ENCODE results near the gene CACNA1G.

The CACNA1G gene

GRCh38 chr17:50636804-50637195 is 76.3 kb downstream of the CACNA1G start:
- DNase-seq (ENCODE audit: low read depth), result no peak
- no peak overlapping the region for H3K4me3 ChIP-seq (ENCODE audit: low read depth, low read length)
- TF ChIP-seq, protein P1, sequence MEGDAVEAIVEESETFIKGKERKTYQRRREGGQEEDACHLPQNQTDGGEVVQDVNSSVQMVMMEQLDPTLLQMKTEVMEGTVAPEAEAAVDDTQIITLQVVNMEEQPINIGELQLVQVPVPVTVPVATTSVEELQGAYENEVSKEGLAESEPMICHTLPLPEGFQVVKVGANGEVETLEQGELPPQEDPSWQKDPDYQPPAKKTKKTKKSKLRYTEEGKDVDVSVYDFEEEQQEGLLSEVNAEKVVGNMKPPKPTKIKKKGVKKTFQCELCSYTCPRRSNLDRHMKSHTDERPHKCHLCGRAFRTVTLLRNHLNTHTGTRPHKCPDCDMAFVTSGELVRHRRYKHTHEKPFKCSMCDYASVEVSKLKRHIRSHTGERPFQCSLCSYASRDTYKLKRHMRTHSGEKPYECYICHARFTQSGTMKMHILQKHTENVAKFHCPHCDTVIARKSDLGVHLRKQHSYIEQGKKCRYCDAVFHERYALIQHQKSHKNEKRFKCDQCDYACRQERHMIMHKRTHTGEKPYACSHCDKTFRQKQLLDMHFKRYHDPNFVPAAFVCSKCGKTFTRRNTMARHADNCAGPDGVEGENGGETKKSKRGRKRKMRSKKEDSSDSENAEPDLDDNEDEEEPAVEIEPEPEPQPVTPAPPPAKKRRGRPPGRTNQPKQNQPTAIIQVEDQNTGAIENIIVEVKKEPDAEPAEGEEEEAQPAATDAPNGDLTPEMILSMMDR (IDR thresholded peaks at IDR 0.05; ENCODE audit: low read depth, low read length), result no peak
- no peak for TF ChIP-seq MYC (IDR thresholded peaks at IDR 0.05; ENCODE audit: low read depth, low read length)
- no peak for TF ChIP-seq POLR2A (IDR thresholded peaks at IDR 0.05; ENCODE audit: extremely low read depth, insufficient read length)
- no peak for TF ChIP-seq MAX (IDR thresholded peaks at IDR 0.05; ENCODE audit: low read depth, low read length)

- H3K4me3 ChIP-seq (ENCODE audit: low read depth, low read length), result no peak overlapping the region
These were observed 77.5 kb downstream of the CACNA1G start for GRCh38 chr17:50637829-50638605.

DNA sequence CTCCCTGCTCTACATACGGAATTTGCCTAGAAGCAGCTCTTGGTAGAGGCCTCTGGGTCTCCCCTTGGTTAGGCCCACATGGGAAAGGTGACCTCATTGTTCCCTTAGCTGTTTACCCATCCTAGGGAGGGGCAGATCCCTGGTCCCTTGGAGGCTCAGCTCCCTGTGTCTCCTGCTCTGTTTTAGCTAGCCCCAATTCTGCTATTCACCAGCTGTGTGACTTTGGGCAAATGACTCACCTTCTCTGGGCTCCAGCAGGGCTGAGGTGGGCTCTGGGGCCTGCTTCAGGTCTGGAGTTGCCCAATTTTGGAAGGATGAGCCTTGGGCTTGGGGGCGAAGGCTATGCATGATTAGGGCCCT is 78.1 kb downstream of the CACNA1G start:
- H3K4me3 ChIP-seq (ENCODE audit: low read depth, low read length), result no peak overlapping the region
- TF ChIP-seq MAX (IDR thresholded peaks at IDR 0.05; ENCODE audit: low read depth, low read length), result no peak
- TF ChIP-seq MYC (IDR thresholded peaks at IDR 0.05; ENCODE audit: low read depth, low read length), result no peak
- TF ChIP-seq, protein P1 (IDR thresholded peaks at IDR 0.05; ENCODE audit: low read depth, low read length), result no peak
- no peak for TF ChIP-seq POLR2A (IDR thresholded peaks at IDR 0.05; ENCODE audit: extremely low read depth, insufficient read length)
- no peak for DNase-seq (ENCODE audit: low read depth)

More at GRCh38 chr17:50637829-50638605, 77.5 kb downstream of the CACNA1G start:
- DNase-seq (ENCODE audit: low read depth), result no peak
- TF ChIP-seq, protein P1 (IDR thresholded peaks at IDR 0.05; ENCODE audit: low read depth, low read length), result no peak
- no peak for TF ChIP-seq MAX (IDR thresholded peaks at IDR 0.05; ENCODE audit: low read depth, low read length)
- TF ChIP-seq POLR2A (IDR thresholded peaks at IDR 0.05; ENCODE audit: extremely low read depth, insufficient read length), result no peak
- TF ChIP-seq MYC (IDR thresholded peaks at IDR 0.05; ENCODE audit: low read depth, low read length), result no peak

GRCh38 chr17:50638966-50639713 is 78.6 kb downstream of the CACNA1G start:
- DNase-seq (ENCODE audit: low read depth), result peak; percentile 33
- H3K4me3 ChIP-seq (ENCODE audit: low read depth, low read length), result no peak overlapping the region
- TF ChIP-seq MAX (IDR thresholded peaks at IDR 0.05; ENCODE audit: low read depth, low read length) (no peak), POLR2A (IDR thresholded peaks at IDR 0.05; ENCODE audit: extremely low read depth, insufficient read length) (no peak), MYC (IDR thresholded peaks at IDR 0.05; ENCODE audit: low read depth, low read length) (no peak)
- TF ChIP-seq, protein P1 (IDR thresholded peaks at IDR 0.05; ENCODE audit: low read depth, low read length), result no peak

- no peak overlapping the region for H3K4me3 ChIP-seq (ENCODE audit: low read depth, low read length)
- DNase-seq (ENCODE audit: low read depth), result peak; percentile 39
- no peak for TF ChIP-seq POLR2A (IDR thresholded peaks at IDR 0.05; ENCODE audit: extremely low read depth, insufficient read length)
- TF ChIP-seq, protein P1 (IDR thresholded peaks at IDR 0.05; ENCODE audit: low read depth, low read length), result no peak
- TF ChIP-seq MYC (IDR thresholded peaks at IDR 0.05; ENCODE audit: low read depth, low read length), result no peak
- TF ChIP-seq MAX (IDR thresholded peaks at IDR 0.05; ENCODE audit: low read depth, low read length), result no peak
These were observed 80.3 kb downstream of the CACNA1G start for GRCh38 chr17:50640686-50641351.
